MM.1S (cell line): Measurements from ENCODE around the gene SPEM3.

Experiments used
- EZH2phosphoT487 ChIP-seq: fragments of 300-600 bp; sonication (generic); IDR thresholded peaks from 2 replicates; pipeline ENCODE4 v1.6.1; 2018; ENCODE audit warnings: antibody characterized with exemption, low read length
- TF ChIP-seq, protein P1 (sequence below): fragments of 300-600 bp; sonication (generic); IDR thresholded peaks from 2 replicates; pipeline ENCODE4 v1.5.1; 2016; ENCODE audit warnings: antibody characterized with exemption, low read length, mixed read lengths

DNA sequence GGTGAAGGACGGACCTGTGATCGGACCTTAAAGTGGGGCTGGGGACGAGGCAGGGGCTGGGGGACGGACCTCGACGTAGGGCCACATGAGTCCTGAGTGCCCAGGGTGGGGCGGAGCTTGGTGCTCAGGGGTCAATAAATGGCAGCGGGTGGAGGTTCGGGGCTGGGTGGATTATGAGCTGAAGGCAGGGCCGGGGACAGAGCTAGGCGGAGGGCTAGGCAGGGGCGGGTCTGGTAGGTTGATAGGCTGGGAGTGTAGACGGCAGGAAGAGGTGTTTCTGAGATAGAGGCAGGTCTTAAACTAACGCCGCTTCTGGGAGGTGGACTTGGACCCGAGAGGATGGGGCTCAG is 16.9 kb downstream of the SPEM3 start:
- TF ChIP-seq, protein P1, sequence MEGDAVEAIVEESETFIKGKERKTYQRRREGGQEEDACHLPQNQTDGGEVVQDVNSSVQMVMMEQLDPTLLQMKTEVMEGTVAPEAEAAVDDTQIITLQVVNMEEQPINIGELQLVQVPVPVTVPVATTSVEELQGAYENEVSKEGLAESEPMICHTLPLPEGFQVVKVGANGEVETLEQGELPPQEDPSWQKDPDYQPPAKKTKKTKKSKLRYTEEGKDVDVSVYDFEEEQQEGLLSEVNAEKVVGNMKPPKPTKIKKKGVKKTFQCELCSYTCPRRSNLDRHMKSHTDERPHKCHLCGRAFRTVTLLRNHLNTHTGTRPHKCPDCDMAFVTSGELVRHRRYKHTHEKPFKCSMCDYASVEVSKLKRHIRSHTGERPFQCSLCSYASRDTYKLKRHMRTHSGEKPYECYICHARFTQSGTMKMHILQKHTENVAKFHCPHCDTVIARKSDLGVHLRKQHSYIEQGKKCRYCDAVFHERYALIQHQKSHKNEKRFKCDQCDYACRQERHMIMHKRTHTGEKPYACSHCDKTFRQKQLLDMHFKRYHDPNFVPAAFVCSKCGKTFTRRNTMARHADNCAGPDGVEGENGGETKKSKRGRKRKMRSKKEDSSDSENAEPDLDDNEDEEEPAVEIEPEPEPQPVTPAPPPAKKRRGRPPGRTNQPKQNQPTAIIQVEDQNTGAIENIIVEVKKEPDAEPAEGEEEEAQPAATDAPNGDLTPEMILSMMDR, result no peak
- TF ChIP-seq EZH2phosphoT487, result no peak
